OCI-LY1 (cell line): ENCODE results near the gene AKAP13.

Experiments used
- H2AFZ ChIP-seq: fragments of 200-600 bp; sonication (generic), shearing (Covaris generic); 2 replicates; pipeline ENCODE4 v1.6.0; 2014; ENCODE audit warnings: antibody characterized with exemption, mild to moderate bottlenecking, low read length
- H3F3A ChIP-seq: fragments of 200-600 bp; sonication (generic), shearing (Covaris generic); 2 replicates; pipeline ENCODE4 v1.6.0; 2014; ENCODE audit warnings: mild to moderate bottlenecking, antibody characterized with exemption, low read length, moderate library complexity; ENCODE audit not compliant: insufficient read depth
- H3K27ac ChIP-seq: fragments of 200-600 bp; sonication (generic); 2 replicates; pipeline ENCODE4 v1.5.1; 2014; ENCODE audit warnings: low read length, mixed run types, mild to moderate bottlenecking, low read depth; ENCODE audit not compliant: poor library complexity, severe bottlenecking
- H3K27me3 ChIP-seq: fragments of 200-600 bp; sonication (generic); 2 replicates; pipeline ENCODE4 v1.6.0; 2014; ENCODE audit warnings: antibody characterized with exemption, mild to moderate bottlenecking, low read length, moderate library complexity; ENCODE audit not compliant: insufficient read depth
- H3K36me3 ChIP-seq: fragments of 200-600 bp; sonication (generic); 2 replicates; pipeline ENCODE4 v1.6.1; 2014; ENCODE audit warnings: mild to moderate bottlenecking, antibody characterized with exemption, low read length, moderate library complexity, mixed read lengths; ENCODE audit not compliant: insufficient read depth
- H3K4me1 ChIP-seq: fragments of 200-600 bp; sonication (generic); 2 replicates; pipeline ENCODE4 v1.5.1; 2014; ENCODE audit warnings: mild to moderate bottlenecking, low read length, moderate library complexity; ENCODE audit not compliant: insufficient read depth, severe bottlenecking
- H3K4me2 ChIP-seq: fragments of 200-600 bp; sonication (generic), shearing (Covaris generic); 2 replicates; pipeline ENCODE4 v1.6.1; 2014; ENCODE audit warnings: low read length
- H3K4me3 ChIP-seq: fragments of 200-600 bp; sonication (generic); 2 replicates; pipeline ENCODE4 v1.5.1; 2014; ENCODE audit warnings: low read length, low read depth, mild to moderate bottlenecking, mixed read lengths; ENCODE audit not compliant: poor library complexity, severe bottlenecking
- H3K79me2 ChIP-seq: fragments of 200-600 bp; shearing (Covaris generic); 2 replicates; pipeline ENCODE4 v1.6.1; 2016; ENCODE audit warnings: mixed run types, low read length, mixed read lengths; ENCODE audit not compliant: insufficient read depth
- H3K9ac ChIP-seq: fragments of 200-600 bp; sonication (generic), shearing (Covaris generic); 2 replicates; pipeline ENCODE4 v1.6.1; 2014; ENCODE audit warnings: mild to moderate bottlenecking, low read length, mixed read lengths
- H3K9me2 ChIP-seq: fragments of 200-600 bp; sonication (generic), shearing (Covaris generic); 2 replicates; pipeline ENCODE4 v1.6.1; 2014; ENCODE audit warnings: low read depth, mild to moderate bottlenecking, low read length, mixed read lengths
- H3K9me3 ChIP-seq: fragments of 200-600 bp; shearing (Covaris generic); 2 replicates; pipeline ENCODE4 v1.6.1; 2014; ENCODE audit warnings: low read length, mixed read lengths
- H4K20me1 ChIP-seq: fragments of 200-600 bp; sonication (generic), shearing (Covaris generic); 2 replicates; pipeline ENCODE4 v1.6.0; 2016; ENCODE audit warnings: mild to moderate bottlenecking, low read length; ENCODE audit not compliant: insufficient read depth
- CTCF ChIP-seq: fragments of 200-600 bp; sonication (generic), shearing (Covaris generic); IDR thresholded peaks from 2 replicates; pipeline ENCODE4 v1.5.1; 2017; ENCODE audit warnings: mild to moderate bottlenecking, antibody characterized with exemption, low read length, moderate library complexity, mixed read lengths
- EZH2 ChIP-seq: fragments of 200-600 bp; sonication (generic), shearing (Covaris generic); IDR thresholded peaks from 2 replicates; pipeline ENCODE4 v1.8.0; 2017; ENCODE audit warnings: borderline replicate concordance, mixed run types, mild to moderate bottlenecking, antibody characterized with exemption, low read length, moderate library complexity, mixed read lengths

AKAP13 gene

GRCh38 chr15:85399627-85400026 lies 19.2 kb downstream of the AKAP13 start:
- Histone ChIP-seq H3K4me3 (no peak overlapping the region), H3K79me2 (peaks cover 73% of the 10 kb centered on the region), H3K9me2 (no peaks in the 10 kb centered on the region), H3F3A (peaks cover 3% of the 10 kb centered on the region; the same call in 1 of the 2 replicates), H3K4me2 (no peak overlapping the region), H3K27ac (no peak overlapping the region), H3K4me1 (peaks cover 68% of the 10 kb centered on the region), H3K27me3 (no peaks in the 10 kb centered on the region), H4K20me1 (no peaks in the 10 kb centered on the region), H3K9ac (no peak overlapping the region), H3K36me3 (no peaks in the 10 kb centered on the region), H2AFZ (no peak overlapping the region), H3K9me3 (no peaks in the 10 kb centered on the region)
- TF ChIP-seq CTCF, result no peak
- no peak for TF ChIP-seq EZH2

- Histone ChIP-seq H3K9me3 (no peaks in the 10 kb centered on the region), H4K20me1 (0 out of 2 replicates have a peak, but pooled peaks cover 2% of the 10 kb centered on the region), H3K4me1 (peaks cover 74% of the 10 kb centered on the region), H3K79me2 (peaks cover 73% of the 10 kb centered on the region), H3K27me3 (no peaks in the 10 kb centered on the region), H3F3A (peaks cover 3% of the 10 kb centered on the region; the same call in 1 of the 2 replicates), H3K36me3 (no peaks in the 10 kb centered on the region), H3K9ac (no peak overlapping the region), H3K4me2 (peak overlapping the region; percentile 60; the same call in 1 of the 2 replicates), H3K9me2 (no peaks in the 10 kb centered on the region), H3K4me3 (no peak overlapping the region), H3K27ac (no peak overlapping the region), H2AFZ (no peak overlapping the region)
- no peak for TF ChIP-seq CTCF
- TF ChIP-seq EZH2, result no peak
These were observed 20.2 kb downstream of the AKAP13 start for GRCh38 chr15:85400606-85401005.

GRCh38 chr15:85401108-85401774 lies 20.8 kb downstream of the AKAP13 start:
- Histone ChIP-seq H3K27ac (no peak overlapping the region), H3K27me3 (no peaks in the 10 kb centered on the region), H3K4me2 (peak overlapping the region; percentile 60), H3K9me3 (no peaks in the 10 kb centered on the region), H4K20me1 (0 out of 2 replicates have a peak, but pooled peaks cover 2% of the 10 kb centered on the region), H3K4me1 (peaks cover 74% of the 10 kb centered on the region), H3K9me2 (no peaks in the 10 kb centered on the region), H3K4me3 (peak overlapping the region; percentile 4), H2AFZ (no peak overlapping the region), H3F3A (peaks cover 3% of the 10 kb centered on the region; the same call in 1 of the 2 replicates), H3K36me3 (no peaks in the 10 kb centered on the region), H3K79me2 (peaks cover 72% of the 10 kb centered on the region), H3K9ac (no peak overlapping the region)
- TF ChIP-seq CTCF (no peak), EZH2 (no peak)
